ENCODE results near the gene SAMD4B.

SAMD4B gene

DNA sequence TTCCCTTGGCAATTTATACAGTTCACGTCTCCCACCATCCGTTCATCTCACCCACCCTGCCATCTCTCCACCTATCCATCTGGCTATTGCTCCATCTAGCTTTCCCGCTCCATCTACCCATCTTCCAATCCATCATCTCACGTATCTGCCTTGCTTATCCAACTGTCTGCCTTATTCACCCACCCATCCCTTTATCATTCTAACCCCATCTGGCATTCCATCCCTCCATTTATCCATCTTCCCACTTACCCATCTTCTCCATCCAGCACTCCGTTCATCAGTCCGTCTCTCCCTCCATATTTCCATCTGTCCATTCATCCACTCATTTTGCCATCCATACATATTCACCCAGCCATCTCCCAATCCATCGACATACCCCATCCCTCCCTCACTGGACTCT lies 83.5 kb downstream of the SAMD4B start:
- ATAC-seq (no peak), DNase-seq (no peak)

DNA sequence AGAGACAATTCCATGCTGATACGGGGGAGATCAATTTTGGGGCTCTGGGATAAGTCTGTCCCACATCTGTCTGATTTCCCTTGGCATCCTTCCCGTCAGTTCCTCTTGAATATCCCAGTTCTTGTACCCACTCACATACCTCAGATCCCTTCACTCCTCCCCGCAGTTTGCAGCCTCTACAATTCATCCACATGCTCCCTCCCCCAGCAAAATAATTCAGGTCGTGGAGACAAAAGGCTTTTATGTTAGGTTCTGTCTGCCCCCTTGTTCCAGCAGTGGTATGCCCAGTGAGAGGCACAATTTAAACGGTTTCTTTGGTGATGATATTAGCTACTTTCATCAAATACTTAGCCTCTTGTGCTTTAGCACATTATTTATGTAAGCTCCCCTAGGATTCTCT lies 83.9 kb downstream of the SAMD4B start:
- no peak for ATAC-seq
- no peak for DNase-seq

DNA sequence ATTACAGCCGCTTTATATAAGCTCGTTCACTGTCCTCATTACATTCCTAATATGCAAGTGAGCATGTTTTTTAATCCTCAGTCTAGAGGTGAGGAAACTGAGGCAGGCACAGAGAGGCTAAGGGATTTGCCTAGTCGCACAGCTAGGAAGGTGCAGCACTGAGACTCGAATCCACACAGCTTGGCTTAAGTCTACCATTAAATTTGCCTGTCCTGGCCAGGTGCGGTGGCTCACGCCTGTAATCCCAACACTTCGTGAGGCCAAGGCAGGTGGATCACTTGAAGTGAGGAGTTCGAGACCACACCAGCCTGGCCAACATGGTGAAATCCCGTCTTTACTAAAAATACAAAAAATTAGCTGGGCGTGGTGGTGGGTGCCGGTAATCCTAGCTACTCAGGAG lies 85.5 kb downstream of the SAMD4B start:
- no peak for ATAC-seq

DNA sequence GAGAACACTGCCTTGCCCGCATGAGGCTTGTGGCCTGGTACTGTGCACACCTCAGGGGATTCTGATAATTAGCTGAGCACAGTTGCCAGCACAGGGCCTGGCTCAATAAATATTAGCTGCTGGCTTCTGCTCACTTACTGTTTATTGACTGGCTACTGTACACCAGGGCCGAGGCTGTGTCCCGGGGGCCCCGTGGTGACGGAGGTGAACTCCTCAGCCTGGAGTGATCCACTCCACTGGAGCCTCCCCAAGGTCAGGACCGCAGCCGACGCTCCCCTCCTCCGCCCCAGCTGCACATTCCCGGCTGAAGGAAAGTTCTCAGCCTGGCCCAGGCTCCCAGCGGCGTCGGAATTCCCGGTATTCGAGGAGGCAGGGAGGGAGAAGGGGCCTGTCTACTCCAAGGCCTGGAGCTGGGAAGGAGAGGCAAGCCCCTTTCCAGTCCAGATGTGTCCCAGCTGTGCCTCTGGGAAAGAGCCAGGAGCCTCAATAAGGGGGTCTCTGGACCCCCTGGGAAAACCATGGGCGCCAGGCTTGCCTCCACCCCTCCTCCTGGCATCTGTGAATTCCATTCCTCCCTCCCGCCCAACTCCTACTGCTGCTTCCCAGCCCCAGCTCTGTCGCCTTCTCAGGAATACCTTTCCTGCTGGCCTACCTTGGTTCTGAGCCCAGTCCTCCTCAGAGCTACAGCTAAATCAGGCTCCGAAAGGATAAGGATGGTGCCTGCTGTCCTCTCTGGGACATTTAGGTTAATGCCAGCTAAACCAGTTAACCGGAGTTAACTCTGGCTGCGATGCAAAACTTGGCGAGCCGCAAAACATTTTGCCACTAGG lies 86.3 kb downstream of the SAMD4B start:
- no peak for DNase-seq
- ATAC-seq = no peak

More for the DNA sequence above, 85.5 kb downstream of the SAMD4B start:
- DNase-seq = no peak

DNA sequence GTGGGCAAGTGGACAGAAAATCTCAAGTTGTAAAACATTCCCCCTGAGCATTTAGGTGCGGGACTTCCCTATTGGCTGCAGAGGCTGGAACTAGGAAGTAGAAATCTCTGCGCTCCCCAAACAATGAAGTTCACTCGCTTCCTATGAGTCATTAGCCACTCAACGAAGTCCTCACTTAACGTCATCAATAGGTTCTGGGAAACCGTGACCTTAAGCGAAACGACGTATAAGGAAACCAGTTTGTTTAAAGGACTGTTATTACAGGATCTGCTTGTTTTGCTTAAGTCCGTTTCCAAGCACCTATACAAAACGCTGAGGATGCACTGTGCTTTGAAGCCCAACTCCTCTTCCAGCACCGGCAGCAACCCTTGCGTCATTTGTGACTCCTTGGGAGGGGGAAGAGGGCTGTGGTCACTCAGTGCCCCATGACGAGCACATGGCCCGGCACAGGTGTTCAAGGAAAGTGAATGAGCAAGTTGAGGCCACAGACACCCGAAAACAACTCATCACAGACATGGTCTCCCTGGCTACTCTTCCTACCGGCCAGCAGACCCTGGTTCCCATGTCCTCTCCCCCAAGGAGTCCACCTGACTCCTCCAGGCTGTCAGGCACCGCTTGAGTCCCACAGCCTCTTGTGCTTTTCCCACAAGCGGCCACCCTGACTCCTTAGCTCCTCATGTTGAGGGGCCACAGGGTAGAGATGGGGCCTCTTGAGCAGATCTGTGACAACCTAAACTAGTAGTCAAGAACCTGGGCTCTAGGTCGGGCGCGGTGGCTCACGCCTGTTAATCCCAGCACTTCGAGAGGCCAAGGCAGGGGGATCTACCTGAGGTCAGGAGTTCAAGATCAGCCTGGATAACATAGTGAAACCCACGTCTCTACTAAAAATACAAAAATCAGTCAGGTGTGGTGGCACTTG lies 88.7 kb downstream of the SAMD4B start:
- ATAC-seq = peak; percentile 77
- peak; percentile 63 for DNase-seq

DNA sequence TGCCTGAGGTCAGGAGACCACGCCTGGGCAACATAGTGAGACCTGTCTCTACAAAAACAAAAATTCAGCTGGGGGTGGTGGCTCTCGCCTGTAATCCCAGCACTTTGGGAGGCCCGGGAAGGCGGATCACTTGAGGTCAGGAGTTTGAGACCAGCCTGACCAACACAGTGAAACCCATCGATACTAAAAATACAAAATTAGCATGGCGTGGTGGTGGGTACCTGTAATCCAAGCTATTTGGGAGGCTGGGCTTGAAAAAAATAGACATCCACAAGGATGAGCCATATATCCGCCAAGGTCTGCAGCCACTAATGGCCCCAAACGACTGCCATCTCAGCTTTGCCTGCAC lies 90.4 kb downstream of the SAMD4B start:
- ATAC-seq = no peak
- no peak for DNase-seq

DNA sequence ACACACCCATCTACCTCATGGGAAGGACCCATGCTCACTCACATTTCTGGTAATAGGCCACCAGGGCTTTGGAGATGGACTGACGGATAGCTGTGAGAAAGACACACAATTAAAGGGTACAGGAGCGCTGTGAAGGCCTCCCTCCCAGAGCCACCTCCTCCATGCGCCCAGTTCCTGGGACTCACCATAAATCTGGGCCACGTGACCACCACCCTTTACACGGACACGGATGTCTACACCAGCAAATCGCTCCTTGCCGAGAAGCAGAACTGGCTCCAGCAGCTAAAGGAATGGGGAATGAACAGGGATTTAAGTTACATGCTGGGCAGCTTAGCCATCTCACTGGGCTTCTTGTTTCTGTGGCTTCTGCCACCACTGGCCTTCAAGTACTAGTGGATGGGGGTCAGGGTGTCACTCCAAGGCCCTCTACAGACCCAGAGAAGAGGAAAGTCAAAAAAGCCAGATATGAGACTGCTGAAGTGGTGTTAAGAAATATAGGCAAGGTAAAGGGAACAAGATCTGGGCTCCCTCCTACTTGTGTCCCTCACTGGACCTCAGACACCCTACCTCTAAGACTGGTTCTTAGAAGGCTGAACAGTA lies 91.4 kb downstream of the SAMD4B start:
- DNase-seq (no peak), ATAC-seq (no peak)

DNA sequence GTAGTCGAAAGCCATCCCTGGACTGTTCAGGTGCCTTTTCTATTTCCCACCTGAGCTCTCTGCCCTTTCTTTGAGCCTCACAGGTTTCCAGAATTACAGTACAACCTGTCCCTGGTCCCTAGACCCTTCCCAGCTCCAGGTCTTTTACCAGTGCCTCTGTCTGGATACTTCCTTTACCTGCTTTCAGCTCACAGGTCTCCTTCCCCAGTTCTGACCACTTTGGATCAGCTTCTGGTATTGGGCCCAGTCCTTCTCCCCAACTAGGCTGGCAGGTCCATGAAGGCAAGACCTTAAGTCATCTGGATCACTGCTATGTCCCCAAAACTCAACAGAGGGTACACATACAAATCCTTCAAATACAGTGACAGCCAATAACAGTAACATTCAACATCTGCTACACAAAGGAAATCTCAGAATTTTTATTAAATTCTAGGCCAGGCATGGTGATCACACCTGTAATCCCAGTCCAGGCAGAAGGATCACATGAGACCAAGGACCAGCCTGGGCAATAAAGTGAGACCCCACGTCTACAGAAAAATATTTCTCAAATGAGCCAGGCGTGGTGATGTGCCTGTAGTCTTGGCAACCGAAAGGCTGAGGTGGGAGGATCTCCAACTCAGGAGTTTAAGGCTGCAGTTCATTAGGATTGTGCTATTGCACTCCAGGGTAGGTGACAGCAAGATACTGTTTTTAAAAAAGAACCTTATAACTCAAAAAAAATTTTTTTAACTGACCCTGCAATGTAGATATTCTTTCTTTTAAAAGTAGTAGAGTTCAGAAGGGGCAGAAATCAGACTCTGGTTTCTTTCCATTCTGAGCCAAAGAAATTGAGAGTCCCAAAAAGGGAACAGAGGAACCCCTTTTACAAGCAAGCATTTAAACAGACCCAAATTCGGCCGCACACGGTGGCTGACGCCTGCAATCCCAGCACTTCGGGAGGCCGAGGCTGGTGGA lies 92.2 kb downstream of the SAMD4B start:
- DNase-seq (no peak), ATAC-seq (no peak)

Data from stimulated activated naive CD8-positive, alpha-beta T cell treated with anti-CD3 and anti-CD28 coated beads, Interleukin-15, Interleukin-2, amounts not matched to agents 100 U/mL and 50 U/mL, for 24 hours (primary cell).